Loucy (cell line): ENCODE results near the gene UFSP1.
A peak's percentile ranks its signal among the peaks of the same experiment; 100 is the strongest.

ENCODE experiments used
- H2AFZ ChIP-seq: fragments of 200-600 bp; sonication (generic); 2 replicates; pipeline ENCODE4 v1.6.0; 2016; ENCODE audit warnings: antibody characterized with exemption, mild to moderate bottlenecking, low read length, moderate library complexity
- H3F3A ChIP-seq: fragments of 200-600 bp; 2 replicates; pipeline ENCODE4 v1.6.0; 2016; ENCODE audit warnings: antibody characterized with exemption, low read depth, mild to moderate bottlenecking
- H3K27me3 ChIP-seq: fragments of 200-600 bp; sonication (generic); 2 replicates; pipeline ENCODE4 v1.6.1; 2014; ENCODE audit warnings: low read length, mild to moderate bottlenecking; ENCODE audit not compliant: insufficient read depth, poor library complexity, severe bottlenecking
- H3K36me3 ChIP-seq: fragments of 200-600 bp; sonication (generic); 2 replicates; pipeline ENCODE4 v1.6.1; 2016; ENCODE audit warnings: low read length; ENCODE audit not compliant: insufficient read depth
- H3K4me1 ChIP-seq: fragments of 200-600 bp; sonication (generic); 2 replicates; pipeline ENCODE4 v1.5.1; 2014; ENCODE audit warnings: low read length, mild to moderate bottlenecking; ENCODE audit not compliant: insufficient read depth, poor library complexity, severe bottlenecking
- H3K4me2 ChIP-seq: fragments of 200-600 bp; sonication (generic); 2 replicates; pipeline ENCODE4 v1.6.0; 2014; ENCODE audit warnings: antibody characterized with exemption, low read length, low read depth, mild to moderate bottlenecking; ENCODE audit not compliant: poor library complexity, severe bottlenecking
- H3K4me3 ChIP-seq: fragments of 200-600 bp; sonication (generic); 2 replicates; pipeline ENCODE4 v1.5.1; 2014; ENCODE audit warnings: low read length, mild to moderate bottlenecking, mixed read lengths; ENCODE audit not compliant: poor library complexity, severe bottlenecking
- H3K79me2 ChIP-seq: fragments of 200-600 bp; sonication (generic); 2 replicates; pipeline ENCODE4 v1.6.1; 2014; ENCODE audit warnings: low read length; ENCODE audit not compliant: insufficient read depth
- H3K9ac ChIP-seq: fragments of 200-600 bp; sonication (generic); 2 replicates; pipeline ENCODE4 v1.6.0; 2014; ENCODE audit warnings: mild to moderate bottlenecking, low read depth, low read length, moderate library complexity; ENCODE audit not compliant: poor library complexity, severe bottlenecking
- H3K9me2 ChIP-seq: fragments of 200-600 bp; sonication (generic); replicated peaks from 2 replicates; pipeline ENCODE4 v1.6.1; 2016; ENCODE audit warnings: low read depth, low read length, mixed read lengths
- H3K9me3 ChIP-seq: fragments of 200-600 bp; sonication (generic); 2 replicates; pipeline ENCODE4 v1.6.1; 2014; ENCODE audit warnings: mild to moderate bottlenecking, antibody characterized with exemption, low read length, low read depth; ENCODE audit not compliant: insufficient read depth
- H4K20me1 ChIP-seq: fragments of 200-600 bp; sonication (generic); 2 replicates; pipeline ENCODE4 v1.6.0; 2014; ENCODE audit warnings: antibody characterized with exemption, low read length, mild to moderate bottlenecking; ENCODE audit not compliant: insufficient read depth, poor library complexity, severe bottlenecking
- EZH2phosphoT487 ChIP-seq: fragments of 200-600 bp; IDR thresholded peaks from 2 replicates; pipeline ENCODE4 v1.6.1; 2018; ENCODE audit warnings: antibody characterized with exemption, mild to moderate bottlenecking, moderate library complexity, borderline replicate concordance
- TF ChIP-seq, protein P1 (sequence below): fragments of 200-600 bp; sonication (generic); conservative IDR thresholded peaks from 2 replicates; pipeline ENCODE4 v1.5.1; 2014; ENCODE audit warnings: mild to moderate bottlenecking, antibody characterized with exemption, low read length

Gene UFSP1

DNA sequence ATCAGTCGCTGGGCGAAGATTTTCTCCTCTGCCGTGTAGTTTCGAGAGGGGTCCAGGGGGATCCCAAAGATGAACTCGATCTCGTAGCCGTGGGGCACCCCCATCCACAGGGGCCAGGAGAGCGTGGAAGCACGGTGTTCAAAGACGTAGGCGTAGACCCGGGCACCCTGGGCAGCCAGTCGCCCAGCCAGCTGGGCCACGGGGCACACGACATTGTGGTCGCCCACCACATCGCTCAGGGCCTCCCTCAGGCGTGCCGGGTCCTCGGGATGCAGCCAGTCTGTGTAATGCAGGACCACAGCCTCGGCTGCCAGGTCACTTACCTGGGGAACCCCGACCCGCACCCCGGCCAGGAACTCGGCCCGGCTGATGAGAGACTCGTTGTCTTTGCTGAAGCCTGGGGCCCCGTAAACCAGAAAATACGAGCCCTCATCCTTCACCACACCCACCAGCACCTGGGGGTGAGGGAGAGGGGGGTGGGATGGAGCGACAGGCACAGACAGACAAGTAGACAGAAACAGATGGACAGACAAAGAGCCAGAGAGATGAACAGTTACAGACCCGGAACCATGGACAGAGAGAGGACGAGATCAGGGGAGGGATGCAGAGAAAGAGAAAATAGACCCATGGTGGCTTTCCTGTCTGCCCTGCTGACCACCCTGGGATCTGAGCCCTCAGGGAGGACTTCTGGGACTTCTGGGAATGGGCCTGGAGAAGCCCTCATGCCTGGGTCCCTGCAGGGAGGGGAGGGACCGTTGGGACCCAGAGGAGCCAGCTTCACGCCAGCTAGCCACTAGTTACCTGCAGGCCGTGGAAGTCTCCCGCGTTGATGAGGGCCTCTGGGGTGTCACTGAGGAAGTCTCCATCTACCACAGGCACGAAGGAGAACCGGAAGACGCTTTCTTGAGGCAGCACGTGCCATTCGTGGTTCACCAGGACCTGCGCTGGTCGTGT is 3.1 kb upstream of the UFSP1 start:
- no peaks in the 10 kb centered on the region for H3K27me3 ChIP-seq
- no peaks in the 10 kb centered on the region for H3K9me2 ChIP-seq
- H3K4me1 ChIP-seq = peaks cover 20% of the 10 kb centered on the region
- no peaks in the 10 kb centered on the region for H3F3A ChIP-seq
- no peak overlapping the region for H3K4me3 ChIP-seq
- peaks cover 3% of the 10 kb centered on the region; the same call in 1 of the 2 replicates for H3K79me2 ChIP-seq
- H3K36me3 ChIP-seq = peaks cover 14% of the 10 kb centered on the region; the same call in 1 of the 2 replicates
- TF ChIP-seq, protein P1, sequence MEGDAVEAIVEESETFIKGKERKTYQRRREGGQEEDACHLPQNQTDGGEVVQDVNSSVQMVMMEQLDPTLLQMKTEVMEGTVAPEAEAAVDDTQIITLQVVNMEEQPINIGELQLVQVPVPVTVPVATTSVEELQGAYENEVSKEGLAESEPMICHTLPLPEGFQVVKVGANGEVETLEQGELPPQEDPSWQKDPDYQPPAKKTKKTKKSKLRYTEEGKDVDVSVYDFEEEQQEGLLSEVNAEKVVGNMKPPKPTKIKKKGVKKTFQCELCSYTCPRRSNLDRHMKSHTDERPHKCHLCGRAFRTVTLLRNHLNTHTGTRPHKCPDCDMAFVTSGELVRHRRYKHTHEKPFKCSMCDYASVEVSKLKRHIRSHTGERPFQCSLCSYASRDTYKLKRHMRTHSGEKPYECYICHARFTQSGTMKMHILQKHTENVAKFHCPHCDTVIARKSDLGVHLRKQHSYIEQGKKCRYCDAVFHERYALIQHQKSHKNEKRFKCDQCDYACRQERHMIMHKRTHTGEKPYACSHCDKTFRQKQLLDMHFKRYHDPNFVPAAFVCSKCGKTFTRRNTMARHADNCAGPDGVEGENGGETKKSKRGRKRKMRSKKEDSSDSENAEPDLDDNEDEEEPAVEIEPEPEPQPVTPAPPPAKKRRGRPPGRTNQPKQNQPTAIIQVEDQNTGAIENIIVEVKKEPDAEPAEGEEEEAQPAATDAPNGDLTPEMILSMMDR = no peak
- no peak for TF ChIP-seq EZH2phosphoT487
- H4K20me1 ChIP-seq = peaks cover 7% of the 10 kb centered on the region
- no peak overlapping the region for H3K9ac ChIP-seq
- no peak overlapping the region for H3K4me2 ChIP-seq
- no peaks in the 10 kb centered on the region for H3K9me3 ChIP-seq
- no peak overlapping the region for H2AFZ ChIP-seq

DNA sequence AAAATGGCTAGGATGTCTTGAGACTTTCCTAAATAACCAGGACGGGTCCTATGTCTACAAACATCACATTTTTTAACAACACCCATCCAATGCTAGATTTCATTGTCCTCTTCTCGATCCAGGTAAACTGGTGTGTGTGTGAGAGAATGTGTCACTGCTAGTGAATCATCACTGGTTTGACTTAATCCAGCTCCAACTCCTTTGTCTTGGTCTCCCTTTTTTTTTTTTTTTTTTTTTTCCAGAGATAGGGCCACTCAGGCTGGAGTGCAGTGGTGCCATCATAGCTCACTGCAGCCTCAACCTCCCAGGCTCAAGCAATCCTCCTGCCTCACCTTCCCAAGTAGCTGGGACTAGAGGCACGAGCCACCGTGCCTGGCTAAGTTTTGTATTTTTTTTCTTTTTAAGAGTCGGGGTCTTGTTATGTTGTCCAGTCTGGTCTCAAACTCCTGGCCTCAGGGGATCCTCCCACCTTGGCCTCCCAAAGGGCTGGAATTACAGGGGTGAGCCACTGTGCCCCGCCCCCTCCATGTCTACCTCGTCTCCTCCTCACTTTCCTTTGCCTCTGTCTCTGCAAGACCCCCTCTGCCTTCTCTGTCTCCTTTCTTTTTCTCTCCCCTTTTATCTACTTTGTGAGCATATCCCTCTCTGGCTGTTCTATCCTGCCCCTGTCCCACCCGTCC is 2.2 kb upstream of the UFSP1 start:
- H3K4me3 ChIP-seq = no peak overlapping the region
- H3K9ac ChIP-seq = no peak overlapping the region
- H3K27me3 ChIP-seq = no peaks in the 10 kb centered on the region
- no peak overlapping the region for H3K4me2 ChIP-seq
- no peaks in the 10 kb centered on the region for H3K9me2 ChIP-seq
- H2AFZ ChIP-seq = no peak overlapping the region
- H3K36me3 ChIP-seq = peaks cover 22% of the 10 kb centered on the region; the same call in 1 of the 2 replicates
- H3K9me3 ChIP-seq = no peaks in the 10 kb centered on the region
- H3K4me1 ChIP-seq = peaks cover 28% of the 10 kb centered on the region
- H3K79me2 ChIP-seq = peaks cover 3% of the 10 kb centered on the region; the same call in 1 of the 2 replicates
- TF ChIP-seq, protein P1 = no peak
- no peak for TF ChIP-seq EZH2phosphoT487
- H3F3A ChIP-seq = 0 out of 2 replicates have a peak, but pooled peaks cover 5% of the 10 kb centered on the region
- H4K20me1 ChIP-seq = peaks cover 8% of the 10 kb centered on the region

DNA sequence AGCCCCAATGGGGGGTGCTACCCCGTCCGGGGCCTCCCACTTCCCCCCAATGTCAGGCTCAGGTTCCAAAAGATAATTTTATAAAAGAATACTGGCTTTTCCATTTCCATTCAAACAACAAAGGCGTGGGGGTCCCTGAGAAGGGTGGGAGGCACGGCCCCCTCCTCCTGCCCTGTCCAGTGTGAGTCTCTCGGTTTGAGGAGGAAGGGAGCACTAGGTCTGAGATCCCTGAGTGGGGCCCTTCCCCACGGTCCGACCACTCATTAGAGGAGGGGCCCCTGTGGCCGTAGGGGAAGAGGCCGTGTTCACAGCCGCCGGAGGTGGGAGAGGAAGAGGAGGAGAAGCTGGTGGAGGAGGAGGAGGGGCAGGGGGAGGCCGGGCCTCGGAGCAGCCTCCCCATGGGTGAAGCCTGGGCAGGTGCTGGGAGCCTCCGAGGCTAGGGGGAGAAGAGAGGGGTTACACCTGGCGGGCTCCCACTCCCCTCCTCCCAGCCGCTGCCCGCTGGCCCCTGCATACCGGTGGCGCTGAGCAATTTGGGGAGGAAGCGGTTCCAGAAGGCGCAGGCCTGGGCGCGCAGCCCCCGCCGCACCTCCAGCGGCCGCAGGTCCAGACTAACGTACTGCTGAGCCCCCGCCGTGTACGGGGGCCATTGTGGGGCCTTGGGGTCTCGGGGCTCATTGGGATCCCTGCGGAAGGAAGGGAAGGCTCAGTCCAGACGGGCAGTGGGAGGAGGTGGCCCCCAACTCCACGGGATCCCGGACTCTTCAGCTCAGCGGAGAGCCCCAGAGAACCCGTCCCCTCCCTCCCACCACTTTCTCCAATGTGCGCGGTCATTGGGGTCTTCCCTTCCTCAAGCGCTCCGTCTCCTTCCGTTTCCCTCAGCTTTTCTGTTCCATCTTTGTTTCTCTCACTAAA is 1.4 kb upstream of the UFSP1 start:
- H3K9ac ChIP-seq = no peak overlapping the region
- H2AFZ ChIP-seq = no peak overlapping the region
- peaks cover 30% of the 10 kb centered on the region; the same call in 1 of the 2 replicates for H3K36me3 ChIP-seq
- H3K4me1 ChIP-seq = peaks cover 28% of the 10 kb centered on the region
- H3F3A ChIP-seq = 0 out of 2 replicates have a peak, but pooled peaks cover 5% of the 10 kb centered on the region
- H3K27me3 ChIP-seq = no peaks in the 10 kb centered on the region
- TF ChIP-seq, protein P1 = no peak
- no peak for TF ChIP-seq EZH2phosphoT487
- peaks cover 3% of the 10 kb centered on the region; the same call in 1 of the 2 replicates for H3K79me2 ChIP-seq
- peak overlapping the region; percentile 72 for H3K4me2 ChIP-seq
- H3K4me3 ChIP-seq = peak overlapping the region; percentile 75
- H4K20me1 ChIP-seq = peaks cover 12% of the 10 kb centered on the region
- H3K9me3 ChIP-seq = no peaks in the 10 kb centered on the region
- no peaks in the 10 kb centered on the region for H3K9me2 ChIP-seq
